GM12878 (cell line): Measurements from ENCODE around the gene ATN1.

Source experiments
- CREM ChIP-seq: IDR thresholded peaks from 2 replicates; pipeline ENCODE4 v1.6.1; 2014; ENCODE audit warnings: antibody characterized with exemption, low read depth
- EP300 ChIP-seq, 2 experiments: fragments of 150-350 bp in 1 of 2; IDR thresholded peaks; 2 replicates each; pipeline ENCODE4 v1.6.1; 2011 to 2012; ENCODE audit warnings: low read depth in 2 of 2, low read length in 2 of 2, borderline replicate concordance in 1 of 2, improper control_type of control experiment in 1 of 2, inconsistent platforms in 1 of 2; ENCODE audit not compliant: control insufficient read depth in 1 of 2
- MEF2A ChIP-seq: IDR thresholded peaks from 2 replicates; pipeline ENCODE4 v1.6.1; 2011; ENCODE audit warnings: low read depth, mild to moderate bottlenecking, low read length, moderate library complexity; ENCODE audit not compliant: insufficient read depth
- POLR2AphosphoS5 ChIP-seq: IDR thresholded peaks from 2 replicates; pipeline ENCODE4 v1.6.1; 2011; ENCODE audit warnings: mild to moderate bottlenecking, low read length, inconsistent platforms
- RELA ChIP-seq: fragments of 450-650 bp; IDR thresholded peaks from 2 replicates; pipeline ENCODE4 v1.8.0; 2014; ENCODE audit warnings: borderline replicate concordance; ENCODE audit not compliant: partially characterized antibody
- TF ChIP-seq, protein P1 (sequence below), 3 experiments: IDR thresholded peaks in 2 of 3; conservative IDR thresholded peaks in 1 of 3; 2 replicates each; pipeline ENCODE4 v1.5.1; 2011; ENCODE audit warnings: low read depth in 3 of 3, low read length in 3 of 3, mild to moderate bottlenecking in 3 of 3, control low read depth in 2 of 3, moderate library complexity in 2 of 3, inconsistent platforms in 1 of 3, mixed read lengths in 1 of 3; ENCODE audit not compliant: control insufficient read depth in 2 of 3, insufficient read depth in 1 of 3; ENCODE audit errors: extremely low read depth in 1 of 3

DNA sequence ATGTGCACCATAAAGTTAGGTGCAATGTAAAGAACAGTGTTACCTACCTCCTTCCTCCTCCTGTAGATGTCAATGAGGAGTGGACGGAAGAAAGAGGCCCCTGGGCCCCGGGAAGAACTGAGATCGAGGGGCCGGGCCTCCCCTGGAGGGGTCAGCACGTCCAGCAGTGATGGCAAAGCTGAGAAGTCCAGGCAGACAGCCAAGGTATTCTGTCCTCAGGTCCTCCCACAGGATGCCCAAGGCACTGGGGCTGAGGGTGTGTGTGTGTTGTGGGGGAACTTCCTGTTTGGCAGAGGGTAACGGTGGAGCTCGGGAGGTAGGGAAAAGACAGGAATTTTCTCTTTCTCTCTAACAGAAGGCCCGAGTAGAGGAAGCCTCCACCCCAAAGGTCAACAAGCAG, 6.4 kb downstream of the ATN1 start:
- TF ChIP-seq CREM = no peak
- TF ChIP-seq, protein P1, sequence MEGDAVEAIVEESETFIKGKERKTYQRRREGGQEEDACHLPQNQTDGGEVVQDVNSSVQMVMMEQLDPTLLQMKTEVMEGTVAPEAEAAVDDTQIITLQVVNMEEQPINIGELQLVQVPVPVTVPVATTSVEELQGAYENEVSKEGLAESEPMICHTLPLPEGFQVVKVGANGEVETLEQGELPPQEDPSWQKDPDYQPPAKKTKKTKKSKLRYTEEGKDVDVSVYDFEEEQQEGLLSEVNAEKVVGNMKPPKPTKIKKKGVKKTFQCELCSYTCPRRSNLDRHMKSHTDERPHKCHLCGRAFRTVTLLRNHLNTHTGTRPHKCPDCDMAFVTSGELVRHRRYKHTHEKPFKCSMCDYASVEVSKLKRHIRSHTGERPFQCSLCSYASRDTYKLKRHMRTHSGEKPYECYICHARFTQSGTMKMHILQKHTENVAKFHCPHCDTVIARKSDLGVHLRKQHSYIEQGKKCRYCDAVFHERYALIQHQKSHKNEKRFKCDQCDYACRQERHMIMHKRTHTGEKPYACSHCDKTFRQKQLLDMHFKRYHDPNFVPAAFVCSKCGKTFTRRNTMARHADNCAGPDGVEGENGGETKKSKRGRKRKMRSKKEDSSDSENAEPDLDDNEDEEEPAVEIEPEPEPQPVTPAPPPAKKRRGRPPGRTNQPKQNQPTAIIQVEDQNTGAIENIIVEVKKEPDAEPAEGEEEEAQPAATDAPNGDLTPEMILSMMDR (IDR thresholded peaks at IDR 0.05 in 2 of 3, conservative IDR thresholded peaks at IDR 0.05 in 1 of 3; ENCODE audit: control insufficient read depth in 2 of 3, extremely low read depth in 1 of 3, insufficient read depth in 1 of 3, low read depth in 3 of 3, low read length in 3 of 3) = no peak
- TF ChIP-seq EP300 (IDR thresholded peaks at IDR 0.05; ENCODE audit: borderline replicate concordance in 1 of 2, control insufficient read depth in 1 of 2, low read depth in 2 of 2, low read length in 2 of 2) = no peak
- TF ChIP-seq MEF2A = no peak
- no peak for TF ChIP-seq RELA
- TF ChIP-seq POLR2AphosphoS5 = no peak
